Activated CD4-positive, alpha-beta T cell treated with anti-CD3 and anti-CD28 coated beads for 4 hours (primary cell): ENCODE results near the gene DIAPH2.
"Not testable (repeated sequence)": the region's sequence is repeated elsewhere in the genome, so short reads cannot be mapped to it uniquely, and the experiment has no call there.

Source experiments
- DNase-seq, 2 donors: peaks; one replicate each; pipeline ENCODE4 v3.0.0-alpha.2; 2020

The DIAPH2 gene

DNA sequence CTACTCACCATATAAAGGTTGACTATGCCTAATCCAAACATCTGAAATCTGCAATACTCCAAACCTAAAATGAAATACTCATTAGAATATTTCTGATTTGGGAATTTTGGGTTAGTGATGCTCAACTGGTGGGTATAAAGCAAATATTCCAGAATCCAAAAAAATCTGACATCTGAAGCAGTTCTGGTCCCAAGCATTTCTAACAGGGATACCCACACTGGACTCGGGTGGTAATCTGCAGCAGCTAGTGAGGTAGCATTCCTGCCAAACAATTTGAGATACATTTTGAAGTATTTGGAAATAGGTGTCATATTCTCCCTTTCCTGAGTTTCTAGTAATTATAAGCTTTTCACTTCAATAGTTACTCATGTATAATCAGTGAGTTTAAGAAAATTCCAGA is 149.5 kb downstream of the DIAPH2 start:
- DNase-seq = no peak

DNA sequence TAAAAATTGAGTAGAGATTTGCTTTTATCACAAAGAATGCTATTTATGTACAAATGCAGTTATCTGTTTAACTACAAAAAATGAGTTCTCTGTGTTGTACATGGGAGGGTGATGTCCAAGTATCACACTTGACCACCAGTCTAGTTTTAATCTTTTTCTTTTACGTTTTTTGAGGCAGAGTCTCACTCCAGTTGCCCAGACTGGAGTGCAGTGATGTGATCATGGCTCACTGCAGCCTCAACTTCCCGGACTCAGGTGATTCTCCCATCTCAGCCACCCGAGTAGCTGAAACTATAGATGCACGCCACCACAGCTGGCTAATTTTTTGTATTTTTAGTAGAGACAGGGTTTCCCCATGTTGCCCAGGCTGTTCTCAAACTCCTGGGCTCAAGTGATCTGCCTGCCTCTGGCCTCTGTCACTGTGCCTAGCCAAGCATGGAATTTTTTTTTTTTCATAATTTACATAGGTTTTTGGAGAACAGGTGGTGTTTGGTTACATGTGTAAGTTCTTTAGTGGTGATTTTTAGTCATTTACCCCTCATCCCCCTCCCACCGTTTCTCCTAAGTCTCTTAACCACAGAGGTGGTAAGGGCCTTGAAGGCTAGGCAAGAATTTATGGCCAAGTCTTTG is 151.1 kb downstream of the DIAPH2 start:
- DNase-seq = no peak

DNA sequence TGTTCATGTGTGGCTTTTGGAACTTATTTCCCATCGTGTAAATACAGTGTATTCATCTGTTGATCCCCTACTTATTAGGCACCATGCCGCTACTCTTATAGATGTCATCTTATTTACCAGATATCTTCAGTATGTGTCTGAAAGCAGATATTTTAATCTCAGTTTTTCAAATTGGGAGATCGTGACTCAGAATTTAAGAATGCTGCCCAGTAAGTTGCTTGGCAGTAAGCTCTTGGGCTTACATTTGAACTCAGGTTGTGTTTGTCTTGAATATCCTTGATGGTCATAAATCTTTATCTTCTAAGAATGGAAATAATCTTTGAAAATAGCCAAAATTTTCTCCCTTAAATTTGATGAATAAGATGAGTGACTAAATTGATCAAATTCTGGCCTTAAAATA is 153.2 kb downstream of the DIAPH2 start:
- no peak for DNase-seq

DNA sequence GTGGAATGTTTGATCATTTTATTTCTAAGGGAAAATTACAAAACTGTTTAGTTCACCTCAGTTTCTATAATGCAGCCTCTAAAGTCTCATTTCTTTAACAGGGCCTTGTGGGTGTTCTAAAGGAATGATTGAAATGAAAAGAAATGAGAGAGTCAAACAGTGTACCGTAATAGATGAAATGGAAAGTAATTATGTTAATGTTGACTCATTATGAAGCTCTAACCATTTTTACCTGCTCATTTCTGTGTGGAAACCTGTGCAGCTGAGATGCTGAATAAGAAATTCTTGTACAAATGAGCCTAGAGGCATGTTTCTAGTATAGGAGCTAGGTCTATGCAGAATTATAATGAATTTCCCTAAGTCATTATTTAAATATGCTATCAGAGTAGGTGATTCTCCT is 153.9 kb downstream of the DIAPH2 start:
- DNase-seq = no peak

DNA sequence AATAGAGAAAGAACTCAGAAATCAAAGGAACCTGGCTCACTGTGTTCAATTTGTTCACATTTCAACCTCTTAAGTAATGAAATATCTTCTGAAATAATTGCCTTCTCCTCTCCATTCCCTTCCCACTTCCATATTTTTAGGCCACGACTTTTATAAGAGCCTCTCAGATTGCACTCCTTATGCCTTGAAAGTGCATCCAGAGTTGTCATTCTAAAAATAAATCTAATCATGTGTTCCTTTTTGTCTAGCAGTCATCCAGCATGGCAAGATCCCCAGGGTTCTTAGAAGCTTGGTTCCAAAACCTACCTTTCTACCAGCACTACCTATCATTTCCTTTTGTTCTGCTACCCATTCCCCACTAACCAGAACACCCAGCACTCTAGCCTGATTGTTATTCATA is 156.7 kb downstream of the DIAPH2 start:
- DNase-seq = no peak

DNA sequence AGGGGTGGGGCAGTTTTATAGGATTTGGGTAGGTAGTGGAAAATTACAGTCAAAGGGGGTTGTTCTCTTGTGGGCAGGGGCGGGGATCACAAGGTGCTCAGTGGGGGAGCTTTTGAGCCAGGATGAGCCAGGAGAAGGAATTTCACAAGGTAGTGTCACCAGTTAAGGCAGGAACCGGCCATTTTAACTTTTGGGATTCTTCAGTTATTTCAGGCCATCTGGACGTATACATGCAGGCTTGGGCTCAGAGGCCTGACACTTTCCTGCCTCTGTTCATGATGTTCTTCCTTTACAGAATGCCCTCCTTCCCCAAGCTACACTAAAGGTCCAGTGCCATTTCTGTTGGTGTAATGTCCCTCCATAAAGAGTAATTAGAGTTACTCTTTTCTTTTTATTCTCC is 157.2 kb downstream of the DIAPH2 start:
- DNase-seq = not testable (repeated sequence)

DNA sequence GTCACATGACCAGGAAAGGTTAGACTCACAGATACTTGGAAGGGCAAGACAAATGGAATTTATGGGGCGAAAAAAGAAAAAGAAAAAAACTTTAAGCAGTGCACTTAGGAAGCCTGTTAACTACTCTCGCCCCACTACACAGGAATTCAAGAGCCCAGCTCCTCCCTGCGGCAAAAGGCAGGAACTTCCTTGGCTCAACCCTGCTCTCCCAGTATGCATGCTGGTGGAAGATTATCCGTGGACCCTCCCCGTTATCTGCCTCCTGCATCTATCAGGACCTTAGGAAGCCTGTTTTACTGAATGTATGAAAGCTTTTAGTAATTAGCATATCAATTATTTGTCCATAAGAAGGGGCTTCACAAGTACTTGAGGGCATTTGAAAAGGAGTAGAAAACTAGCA is 158.9 kb downstream of the DIAPH2 start:
- DNase-seq = no peak

DNA sequence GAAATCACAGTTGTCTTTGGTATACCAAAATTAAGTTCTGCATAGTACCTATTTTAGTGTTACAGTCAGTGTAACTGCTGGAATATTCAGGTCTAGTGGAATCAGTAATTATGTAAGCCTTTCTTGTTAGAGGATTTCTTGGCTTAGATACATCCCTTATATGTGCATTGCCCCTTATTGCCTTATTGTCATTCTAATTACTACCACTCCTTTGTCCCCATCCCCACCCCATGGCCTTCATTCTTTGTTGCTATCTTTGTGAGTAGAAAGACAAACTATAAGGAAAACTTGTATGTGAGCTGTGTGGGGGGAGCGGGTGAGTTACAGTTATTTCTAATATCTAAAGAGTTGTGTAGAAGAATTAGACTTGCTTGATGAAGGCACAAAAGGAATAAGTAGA is 162.2 kb downstream of the DIAPH2 start:
- no peak for DNase-seq

GRCh38 chrX:96859422-96859821 is 174.8 kb downstream of the DIAPH2 start:
- not testable (repeated sequence) for DNase-seq

GRCh38 chrX:96861218-96861617 is 176.6 kb downstream of the DIAPH2 start:
- DNase-seq = no peak

DNA sequence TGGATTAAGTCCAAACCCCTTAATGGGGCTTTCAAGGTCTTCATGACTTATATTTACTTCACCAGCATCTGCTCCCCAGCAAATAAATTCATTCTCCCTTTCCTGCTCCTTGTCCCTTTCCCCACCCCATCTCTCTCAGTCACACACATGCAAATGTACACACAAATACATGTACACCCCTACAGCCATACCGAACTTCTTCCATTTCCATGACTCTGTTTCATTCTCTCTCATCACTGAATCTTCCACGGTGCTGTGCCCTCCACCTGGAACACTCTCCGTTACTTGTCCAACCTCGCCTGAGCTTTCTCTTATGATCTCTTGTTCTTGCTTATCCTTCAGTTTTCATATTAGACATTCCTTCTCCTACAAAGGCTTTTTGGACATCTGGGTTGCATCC is 177.0 kb downstream of the DIAPH2 start:
- DNase-seq = no peak

DNA sequence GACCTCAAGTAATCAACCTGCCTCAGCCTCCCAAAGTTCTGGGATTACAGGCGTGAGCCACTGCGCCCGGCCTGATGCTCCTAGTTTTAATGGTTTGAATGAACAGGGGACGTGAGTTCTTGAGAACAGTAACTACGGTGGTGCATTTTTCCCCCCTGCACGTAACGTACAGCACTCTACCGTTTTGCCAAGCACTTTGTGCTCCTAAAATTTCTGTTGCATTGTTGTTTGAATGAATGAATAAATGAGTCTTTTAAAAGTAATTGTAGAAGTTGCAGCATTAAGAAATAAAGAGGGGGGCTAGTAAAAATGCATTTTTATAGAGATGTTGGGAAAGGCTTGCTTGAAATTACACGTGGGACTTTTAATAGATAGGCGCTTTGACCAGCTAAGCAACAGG is 199.0 kb downstream of the DIAPH2 start, which contains the start of gene RPA4:
RPA4 (plus strand) TSS at position 301 of the 400 bp plus-strand sequence. CDS start 403 bp downstream, outside the sequence.
- no peak for DNase-seq

DNA sequence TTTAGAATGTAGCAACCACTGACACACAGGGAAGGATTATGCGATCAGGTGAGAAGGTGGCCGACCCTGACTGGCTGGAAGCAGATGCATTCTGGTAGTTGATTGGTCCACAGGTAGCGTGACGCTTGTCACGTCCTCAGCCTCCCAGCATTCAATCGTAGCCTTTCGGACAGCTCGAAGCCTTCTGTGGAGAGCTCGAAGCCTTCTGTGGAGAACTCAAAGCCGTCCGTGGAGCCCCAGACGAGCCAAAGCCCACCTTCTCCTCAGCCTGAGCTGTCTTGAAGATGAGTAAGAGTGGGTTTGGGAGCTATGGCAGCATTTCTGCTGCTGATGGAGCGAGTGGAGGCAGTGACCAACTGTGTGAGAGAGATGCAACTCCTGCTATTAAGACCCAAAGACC is 199.4 kb downstream of the DIAPH2 start:
- DNase-seq = no peak

DNA sequence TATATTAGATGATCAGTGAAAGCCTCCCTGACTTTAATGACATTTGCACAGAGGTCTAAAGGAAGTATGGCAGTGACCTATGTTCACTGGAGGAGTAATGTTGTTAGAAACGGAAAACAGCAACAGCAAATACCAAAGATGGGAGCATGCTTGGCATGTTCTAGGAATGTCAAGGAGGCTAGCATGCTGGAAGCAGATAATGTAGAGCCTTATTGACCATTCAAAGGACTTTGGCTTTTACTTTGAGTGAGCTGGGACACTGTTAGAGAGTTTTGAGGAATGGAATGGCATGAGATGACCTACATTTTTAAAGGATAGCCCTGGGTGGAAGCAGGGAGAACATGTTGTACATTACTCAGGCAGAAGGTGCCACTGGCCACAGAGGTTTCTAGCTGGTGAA is 205.1 kb downstream of the DIAPH2 start:
- DNase-seq = no peak

DNA sequence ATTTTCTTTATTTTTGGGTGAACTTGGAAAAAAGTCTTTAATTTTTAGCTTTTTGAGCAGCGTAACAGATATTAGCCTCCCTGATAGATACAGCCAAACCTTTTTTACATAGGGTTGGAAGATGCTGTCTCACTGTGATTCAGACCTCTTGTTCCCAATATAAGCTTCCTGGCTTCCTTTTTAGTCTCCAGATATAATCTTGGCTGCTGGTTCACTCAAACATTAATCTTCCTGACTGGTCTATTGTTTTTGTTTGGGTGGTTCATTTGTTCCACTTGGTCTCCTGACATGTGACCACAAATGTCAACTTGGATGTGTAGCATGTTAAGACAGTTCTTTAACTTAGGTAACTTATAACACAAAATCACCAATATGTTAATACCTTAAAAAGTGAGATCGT is 222.1 kb downstream of the DIAPH2 start:
- DNase-seq = no peak

DNA sequence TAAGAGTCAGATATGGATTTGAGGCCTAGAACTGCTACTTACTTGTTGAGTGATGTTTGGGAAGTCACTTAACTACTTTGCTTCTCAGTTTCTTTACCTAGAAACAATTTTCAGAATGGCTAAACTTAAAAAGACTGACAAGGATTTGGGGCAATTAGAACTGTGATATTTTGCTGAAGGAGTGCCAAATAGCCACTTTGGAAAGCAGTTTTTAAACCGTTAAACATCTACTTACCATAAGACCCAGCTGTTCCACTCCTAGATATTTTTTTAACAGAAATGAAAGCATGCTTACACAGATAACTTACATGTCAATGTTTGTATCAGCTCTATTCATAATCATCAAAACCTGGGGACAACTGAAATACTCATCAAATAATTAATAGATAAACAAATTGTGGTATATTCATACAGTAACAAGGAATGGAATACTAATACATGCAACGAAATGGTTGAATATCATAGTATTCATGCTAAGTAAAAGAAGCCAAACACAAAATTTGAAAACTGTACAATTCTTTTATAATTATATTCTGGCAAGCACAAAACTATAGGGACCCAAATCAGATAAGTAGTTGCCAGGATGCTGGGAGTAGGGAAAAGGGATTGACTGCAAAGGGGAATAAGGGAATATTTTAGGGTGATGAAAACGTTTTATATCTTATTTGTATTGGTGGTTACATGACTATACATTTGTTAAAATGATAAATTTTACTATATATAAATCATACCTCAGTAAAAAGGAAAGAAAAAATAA is 223.1 kb downstream of the DIAPH2 start:
- no peak for DNase-seq

GRCh38 chrX:96909291-96909690 is 224.6 kb downstream of the DIAPH2 start:
- DNase-seq = no peak

DNA sequence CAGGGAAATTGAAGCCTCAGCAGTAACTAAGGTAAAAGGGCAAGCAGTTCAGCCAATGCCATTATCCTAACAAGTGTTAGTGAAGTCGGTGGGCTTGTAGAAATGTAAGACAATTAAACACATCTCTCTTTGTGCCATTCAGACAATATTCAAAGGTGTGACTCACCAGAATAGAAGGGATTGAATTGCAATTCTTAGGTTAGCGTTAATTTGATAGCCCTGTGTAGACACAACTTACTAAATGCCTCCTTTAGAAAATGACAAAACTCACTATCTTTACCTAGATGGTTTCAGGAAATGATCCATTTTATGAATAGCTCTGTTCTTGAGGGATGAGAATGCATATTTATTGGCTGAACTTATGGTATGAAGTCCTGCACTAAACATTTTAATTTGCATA is 234.2 kb downstream of the DIAPH2 start:
- no peak for DNase-seq

- no peak for DNase-seq
These were observed 235.0 kb downstream of the DIAPH2 start for GRCh38 chrX:96919672-96920071.

DNA sequence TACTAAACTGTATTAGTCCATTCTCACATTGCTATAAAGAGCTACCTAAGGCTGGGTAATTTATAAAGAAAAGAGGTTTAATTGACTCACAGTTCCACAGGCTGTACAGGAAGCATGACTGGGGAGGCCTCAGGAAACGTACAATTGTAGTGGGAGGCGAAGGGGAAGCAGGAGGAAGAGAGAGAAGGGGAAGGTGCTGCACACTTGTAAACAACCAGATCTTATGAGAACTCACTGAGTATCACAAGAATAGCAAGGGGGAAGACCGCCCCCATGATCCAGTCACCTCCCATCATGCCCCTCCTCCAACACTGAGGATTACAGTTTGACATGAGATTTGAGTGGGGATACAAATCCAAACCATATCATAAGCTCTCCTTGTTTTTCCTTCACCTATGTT is 239.9 kb downstream of the DIAPH2 start:
- no peak for DNase-seq

GRCh38 chrX:96929036-96929435 is 244.4 kb downstream of the DIAPH2 start:
- DNase-seq = no peak

GRCh38 chrX:96957718-96958117 is 273.1 kb downstream of the DIAPH2 start:
- DNase-seq = no peak

GRCh38 chrX:96971812-96972211 is 287.2 kb downstream of the DIAPH2 start:
- no peak for DNase-seq

DNA sequence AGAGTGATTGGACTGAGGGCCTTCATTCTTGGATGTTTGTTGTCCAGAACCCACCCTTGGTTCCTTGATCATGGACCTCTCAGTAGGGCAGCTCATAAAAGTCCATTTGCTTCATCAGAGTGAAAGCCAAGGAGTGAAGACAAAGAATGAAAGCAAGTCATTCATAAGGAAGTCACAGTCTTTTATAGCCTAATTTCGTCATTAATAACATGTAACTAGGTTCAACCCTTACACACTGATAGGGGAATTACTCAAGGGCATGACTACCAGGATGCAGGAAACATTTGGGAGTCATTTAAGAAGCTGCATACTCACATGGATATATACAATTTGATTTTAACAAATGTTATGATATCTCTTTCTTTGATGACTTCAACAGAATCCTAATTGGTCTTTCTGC is 294.3 kb downstream of the DIAPH2 start:
- no peak for DNase-seq

- DNase-seq = no peak
These were observed 295.1 kb downstream of the DIAPH2 start for GRCh38 chrX:96979766-96980165.
